ENCODE results near the gene CDC45. TPM values are rescaled to one million over a fixed set of nuclear protein-coding genes. Genes with fewer than 3 reads are reported as not detected.
A peak's percentile ranks its signal among the peaks of the same experiment; 100 is the strongest.

CDC45 gene
- total RNA-seq, 2 experiments from 2014 or later: 109 to 111 TPM

DNA sequence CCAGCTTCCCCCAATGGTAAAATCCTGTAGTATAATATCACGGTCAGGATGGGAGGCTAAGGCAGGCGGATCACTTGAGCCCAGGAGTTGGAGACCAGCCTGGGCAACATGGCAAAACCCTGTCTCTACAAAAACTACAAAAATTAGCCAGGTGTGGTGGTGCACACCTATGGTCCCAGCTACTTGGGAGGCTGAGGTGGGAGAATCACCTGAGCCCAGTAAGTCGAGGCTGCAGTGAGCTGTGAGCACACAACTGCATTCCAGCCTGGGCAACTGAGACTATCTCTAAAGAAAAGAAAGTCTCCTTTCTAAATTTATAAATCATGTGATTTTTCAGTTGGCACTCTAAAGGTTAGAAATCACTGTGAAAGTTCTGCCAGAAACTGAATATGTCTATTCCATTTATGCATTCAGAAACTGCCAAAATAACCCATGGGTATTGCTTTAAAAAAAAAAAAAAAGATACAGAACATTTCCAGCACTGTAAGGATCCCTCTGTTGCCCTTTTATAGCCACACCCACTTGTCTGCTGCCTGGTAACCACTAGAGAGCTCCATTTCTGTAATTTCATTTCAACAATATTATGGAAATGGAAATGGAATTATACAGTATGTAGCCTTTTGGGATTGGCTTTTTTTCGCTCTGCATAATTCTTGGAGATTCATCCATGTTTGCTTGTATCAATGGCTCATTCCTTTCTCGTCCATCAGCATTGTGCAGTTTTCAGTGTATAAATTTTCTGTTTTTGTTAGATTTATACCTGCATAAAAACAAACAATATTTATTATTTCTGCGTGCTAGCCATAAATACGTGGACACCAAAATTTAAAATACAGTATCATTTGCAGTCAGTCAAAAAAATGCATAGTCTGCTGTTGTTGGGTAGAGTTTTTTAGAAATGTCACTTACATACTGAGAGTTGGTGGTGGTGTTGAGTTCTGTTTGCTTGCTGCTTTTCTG is 9.4 kb downstream of the CDC45 start:
- ChIA-PET CTCF (interaction anchor here (0.9 to 1.3 kb wide), 3 partner anchors 9 to 143 kb away, joined by 3 to 4 read pairs (median 3); partner anchors contain the start of gene CDC45), POLR2A (interaction anchor here (0.6 to 1.5 kb wide), 6 partner anchors 9 to 141 kb away, joined by 3 to 5 read pairs (median 4); partner anchors contain the start of gene CDC45)
- DNase-seq (no peak), ATAC-seq (no peak)
- Mint-ChIP-seq H3K27ac (no peak overlapping the region), H3K36me3 (ENCODE audit: low read depth) (peaks cover 56% of the 10 kb centered on the region), H3K4me1 (ENCODE audit: low read depth) (peaks cover 9% of the 10 kb centered on the region), H3K4me3 (no peak overlapping the region), H3K27me3 (no peaks in the 10 kb centered on the region), H3K9me3 (no peaks in the 10 kb centered on the region)
- no peak for TF ChIP-seq CTCF (IDR thresholded peaks at IDR 0.05)
- intact Hi-C loops (cut with micrococcal nuclease): no loop called here

- ChIA-PET CTCF (interaction anchor here (1.3 kb wide), 1 partner anchor 139 kb away, joined by 4 read pairs; no protein-coding TSS in a partner anchor), POLR2A (interaction anchor here (1.3 kb wide), 1 partner anchor 11 kb away, joined by 4 read pairs; the partner anchor contains the start of gene CDC45)
- Mint-ChIP-seq H3K27ac (no peak overlapping the region), H3K9me3 (no peaks in the 10 kb centered on the region), H3K4me3 (no peak overlapping the region), H3K36me3 (ENCODE audit: low read depth) (peaks cover 51% of the 10 kb centered on the region), H3K4me1 (ENCODE audit: low read depth) (peaks cover 9% of the 10 kb centered on the region), H3K27me3 (no peaks in the 10 kb centered on the region)
- intact Hi-C loops (cut with micrococcal nuclease): no loop called here
- ATAC-seq: no peak
- DNase-seq: no peak
- TF ChIP-seq CTCF (IDR thresholded peaks at IDR 0.05): no peak
Observed at GRCh38 chr22:19490628-19491230, 11.0 kb downstream of the CDC45 start.

DNA sequence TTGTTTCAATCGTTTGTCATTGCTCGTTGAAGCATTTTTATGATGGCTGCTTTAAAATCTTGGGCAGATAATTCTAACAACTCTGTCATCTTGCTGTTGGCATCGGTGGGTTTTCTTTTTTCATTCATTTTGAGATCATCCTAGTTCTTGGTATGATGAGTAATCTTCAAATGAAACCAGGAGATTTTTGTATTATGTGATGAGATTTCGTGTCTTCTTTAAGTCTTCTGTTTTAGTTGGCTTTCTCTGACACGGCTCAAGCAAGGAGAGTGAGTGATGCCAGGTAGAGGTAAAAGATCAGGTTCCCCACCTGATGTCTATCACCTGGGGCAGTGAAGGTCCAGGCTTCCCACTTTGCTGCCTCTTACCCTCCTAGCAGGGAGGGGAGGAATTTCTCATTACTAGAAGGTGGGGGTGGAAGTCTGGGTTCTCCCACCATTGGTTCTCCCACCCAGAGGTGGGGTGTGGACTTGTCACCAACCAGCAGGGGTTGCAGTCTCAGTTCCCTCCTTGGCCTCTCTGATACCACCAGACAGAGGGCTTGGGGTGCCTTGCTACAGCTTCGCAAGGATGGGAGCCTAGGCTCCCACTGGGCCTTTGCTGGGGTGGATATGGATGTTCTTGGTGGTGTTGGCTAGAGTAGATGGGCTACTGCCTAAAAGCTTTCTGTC is 12.9 kb downstream of the CDC45 start:
- H3K4me1 Mint-ChIP-seq (ENCODE audit: low read depth): peaks cover 9% of the 10 kb centered on the region
- DNase-seq: no peak
- ATAC-seq: peak; percentile 53
- H3K27ac Mint-ChIP-seq: peak overlapping the region; percentile 2
- H3K36me3 Mint-ChIP-seq (ENCODE audit: low read depth): peaks cover 57% of the 10 kb centered on the region
- H3K27me3 Mint-ChIP-seq: no peaks in the 10 kb centered on the region
- POLR2A ChIA-PET: interaction anchor here (2.2 to 2.5 kb wide), 2 partner anchors 9 to 13 kb away, joined by 5 to 12 read pairs; no protein-coding TSS in a partner anchor
- no peak overlapping the region for H3K4me3 Mint-ChIP-seq
- TF ChIP-seq CTCF (IDR thresholded peaks at IDR 0.05): no peak
- CTCF ChIA-PET: no interaction called here
- intact Hi-C loops (cut with micrococcal nuclease): no loop called here
- H3K9me3 Mint-ChIP-seq: no peaks in the 10 kb centered on the region

GRCh38 chr22:19494001-19494560 is 14.4 kb downstream of the CDC45 start:
- no peak overlapping the region for H3K4me3 Mint-ChIP-seq
- no peak for ATAC-seq
- ChIA-PET POLR2A (interaction anchor here (0.9 to 2.5 kb wide), 5 partner anchors 10 to 116 kb away, joined by 3 to 12 read pairs (median 5); partner anchors contain the start of genes CDC45 and UFD1), CTCF (no interaction called here)
- intact Hi-C loops (cut with micrococcal nuclease): no loop called here
- TF ChIP-seq CTCF (IDR thresholded peaks at IDR 0.05): no peak
- no peak for DNase-seq
- H3K27me3 Mint-ChIP-seq: no peaks in the 10 kb centered on the region
- H3K27ac Mint-ChIP-seq: no peak overlapping the region
- H3K9me3 Mint-ChIP-seq: no peaks in the 10 kb centered on the region
- H3K4me1 Mint-ChIP-seq (ENCODE audit: low read depth): peaks cover 9% of the 10 kb centered on the region
- H3K36me3 Mint-ChIP-seq (ENCODE audit: low read depth): peaks cover 56% of the 10 kb centered on the region
